Astrocyte (in vitro differentiated cells and primary cell): Measurements from ENCODE around the gene FDX2.

Source experiments
- CTCF ChIP-seq: IDR thresholded peaks from 2 replicates; pipeline ENCODE4 v1.5.1; 2011; ENCODE audit warnings: low read depth, mild to moderate bottlenecking, inconsistent platforms, low read length, moderate library complexity; ENCODE audit not compliant: insufficient read depth
- EZH2 ChIP-seq: IDR thresholded peaks from 2 replicates; pipeline ENCODE4 v1.6.1; 2012; ENCODE audit warnings: mild to moderate bottlenecking, low read length, inconsistent platforms; ENCODE audit not compliant: insufficient read depth

- TF ChIP-seq CTCF: no peak
- TF ChIP-seq EZH2: no peak
Observed at GRCh38 chr19:10356431-10356830, 40.6 kb upstream of the FDX2 start.
